T-cell (primary cell): ENCODE measurements around the gene UBE2D2. TPM values are rescaled to one million over a fixed set of nuclear protein-coding genes. Genes with fewer than 3 reads are reported as not detected.
A peak's percentile ranks its signal among the peaks of the same experiment; 100 is the strongest.

Experiments used
- ATAC-seq, 4 experiments: fragments of 200-7000 bp in 3 of 4; fragments of 150-1000 bp in 1 of 4; cut with Tn5 transposase; replicated peaks in 1 of 4; 1 replicate in 3 of 4; 2 replicates in 1 of 4; pipeline ENCODE4 v1.10.0; 2021; ENCODE audit warnings: moderate library complexity in 3 of 4, mild to moderate bottlenecking in 2 of 4, moderate number of reproducible peaks in 1 of 4
- CTCF ChIA-PET, 2 donors: fragments of 300-600 bp; sonication (Branson Sonifier 250); formaldehyde crosslinking; loops; one replicate each; lab custom pipeline; 2022; ENCODE audit warnings: antibody characterized with exemption in 2 of 2; lab: Charles Lee
- POLR2A ChIA-PET, 2 donors: fragments of 300-600 bp; sonication (Branson Sonifier 250); formaldehyde crosslinking; loops; one replicate each; lab custom pipeline; 2022; ENCODE audit warnings: antibody characterized with exemption in 2 of 2; lab: Charles Lee
- DNase-seq, 35 experiments: peaks; one replicate each; pipeline versions ENCODE4 v3.0.0 to v3.0.0-alpha.2; 2013 to 2023
- H3K27ac ChIP-seq: one replicate; pipeline ENCODE4 v1.5.1; 2013; ENCODE audit warnings: low read length
- H3K27me3 ChIP-seq, 2 experiments: replicated peaks in 1 of 2; 1 replicate in 1 of 2; 2 replicates in 1 of 2; pipeline versions ENCODE4 v1.6.1 to v1.7.0; 2013; ENCODE audit warnings: low read length in 1 of 2, mixed read lengths in 1 of 2; ENCODE audit not compliant: control insufficient read depth in 2 of 2, insufficient read depth in 2 of 2; ENCODE audit errors: extremely low read depth in 1 of 2
- H3K36me3 ChIP-seq, 2 donors: 1 replicate in 1 of 2; 2 replicates in 1 of 2; pipeline versions ENCODE4 v1.6.1 to v1.7.0; 2013; ENCODE audit warnings: low read length in 1 of 2; ENCODE audit not compliant: control insufficient read depth in 2 of 2, insufficient read depth in 1 of 2; ENCODE audit errors: extremely low read depth in 1 of 2
- H3K4me1 ChIP-seq, 2 experiments: 1 replicate in 1 of 2; 2 replicates in 1 of 2; pipeline versions ENCODE4 v1.6.1 to v1.7.0; 2013; ENCODE audit warnings: low read length in 2 of 2, mixed read lengths in 1 of 2; ENCODE audit not compliant: insufficient read depth in 2 of 2, control insufficient read depth in 1 of 2; ENCODE audit errors: extremely low read depth in 1 of 2
- H3K4me3 ChIP-seq, 2 donors: 1 replicate in 1 of 2; 2 replicates in 1 of 2; pipeline versions ENCODE4 v1.5.1 to v1.7.0; 2013; ENCODE audit warnings: mild to moderate bottlenecking in 2 of 2, low read length in 1 of 2, moderate library complexity in 1 of 2; ENCODE audit not compliant: control insufficient read depth in 1 of 2; ENCODE audit errors: extremely low read depth in 1 of 2
- H3K9me3 ChIP-seq: 2 replicates; pipeline ENCODE4 v1.7.0; 2013
- H3K27ac Mint-ChIP-seq, 2 donors: one replicate each; pipeline ENCODE4 v1.8.0; 2020 to 2021; ENCODE audit warnings: mild to moderate bottlenecking in 2 of 2, mixed read lengths in 2 of 2
- H3K27me3 Mint-ChIP-seq, 2 donors: one replicate each; pipeline ENCODE4 v1.8.0; 2021 to 2022; ENCODE audit warnings: mixed read lengths in 2 of 2
- H3K36me3 Mint-ChIP-seq: one replicate; pipeline ENCODE4 v1.8.0; 2021; ENCODE audit warnings: mixed read lengths
- H3K4me1 Mint-ChIP-seq, 3 donors: one replicate each; pipeline ENCODE4 v1.8.0; 2020 to 2022; ENCODE audit warnings: mixed read lengths in 3 of 3, mild to moderate bottlenecking in 1 of 3
- H3K4me3 Mint-ChIP-seq, 3 donors: one replicate each; pipeline ENCODE4 v1.8.0; 2020 to 2022; ENCODE audit warnings: mild to moderate bottlenecking in 3 of 3, mixed read lengths in 3 of 3, moderate library complexity in 3 of 3
- H3K9me3 Mint-ChIP-seq, 3 donors: one replicate each; pipeline ENCODE4 v1.8.0; 2020 to 2022; ENCODE audit warnings: mixed read lengths in 3 of 3
- WGBS: methylation state at CpG from one replicate; pipeline ENCODE4 v1.1.5; 2013; ENCODE audit warnings: missing lambda C conversion rate; ENCODE audit not compliant: insufficient coverage; 5-methylcytosine and 5-hydroxymethylcytosine counted together
- total RNA-seq, 35 experiments: library from RNA in 6 of 35; stranded (reverse) in 6 of 35; fragments of 120-200 nt in 1 of 35; gene quantifications; one replicate each; pipeline versions ENCODE4 v1.2.1 to v1.2.4 and lab custom pipeline; 2013 to 2026

UBE2D2 gene
- total RNA-seq, 5 donors from 2014 or later (not counting 1 experiment from before 2014, with no cell fraction given) = 138 to 176 (median 152) TPM

DNA sequence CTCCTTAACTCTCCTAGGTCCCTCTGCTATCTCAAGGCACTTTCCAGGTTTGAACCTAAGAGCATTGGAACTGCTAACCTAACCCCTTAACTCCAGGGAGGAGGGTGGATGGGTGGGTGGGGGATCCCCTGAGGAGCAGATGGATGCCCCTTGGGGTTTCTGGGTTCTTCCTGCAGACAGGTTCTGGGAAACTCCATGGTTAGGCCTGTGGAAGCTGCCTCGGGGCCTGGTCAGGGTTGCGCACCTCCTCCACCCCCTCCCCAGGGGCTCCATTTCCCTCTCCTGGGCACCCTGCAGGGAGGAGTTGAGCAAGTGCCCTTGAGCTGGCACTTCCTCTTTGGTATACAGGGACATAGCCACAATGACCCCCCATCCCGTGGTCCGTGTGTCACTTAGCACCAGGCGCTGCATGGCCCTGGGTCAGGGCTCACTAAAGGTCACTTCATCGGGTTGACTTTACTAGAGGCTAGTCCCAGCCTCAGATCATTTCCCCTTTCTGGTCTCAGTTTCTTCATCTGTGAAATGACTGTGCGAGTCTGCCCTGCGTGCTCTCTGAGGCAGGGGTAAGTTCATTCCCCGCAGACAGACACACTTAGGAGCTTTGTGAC is 103.1 kb downstream of the UBE2D2 start:
- peak in 1 of 35 experiments; percentile 52 for DNase-seq
- H3K9me3 Mint-ChIP-seq = no peaks in the 10 kb centered on the region
- H3K36me3 Mint-ChIP-seq = no peaks in the 10 kb centered on the region
- Histone ChIP-seq H3K4me1 (peaks cover 9 to 42% of the 10 kb centered on the region in 2 experiments), H3K27me3 (peaks cover 0 to 9% of the 10 kb centered on the region in 2 experiments), H3K9me3 (no peaks in the 10 kb centered on the region), H3K36me3 (no peaks in the 10 kb centered on the region), H3K27ac (no peak overlapping the region), H3K4me3 (no peak overlapping the region)
- ATAC-seq = no peak
- H3K4me1 Mint-ChIP-seq = peaks cover 10 to 37% (median 26%) of the 10 kb centered on the region in 3 donors
- no peak overlapping the region for H3K4me3 Mint-ChIP-seq
- 50% methylated on average over 6 of the region's 9 CpGs for WGBS
- H3K27me3 Mint-ChIP-seq = no peaks in the 10 kb centered on the region
- ChIA-PET CTCF (no interaction called here), POLR2A (no interaction called here)
- no peak overlapping the region for H3K27ac Mint-ChIP-seq

DNA sequence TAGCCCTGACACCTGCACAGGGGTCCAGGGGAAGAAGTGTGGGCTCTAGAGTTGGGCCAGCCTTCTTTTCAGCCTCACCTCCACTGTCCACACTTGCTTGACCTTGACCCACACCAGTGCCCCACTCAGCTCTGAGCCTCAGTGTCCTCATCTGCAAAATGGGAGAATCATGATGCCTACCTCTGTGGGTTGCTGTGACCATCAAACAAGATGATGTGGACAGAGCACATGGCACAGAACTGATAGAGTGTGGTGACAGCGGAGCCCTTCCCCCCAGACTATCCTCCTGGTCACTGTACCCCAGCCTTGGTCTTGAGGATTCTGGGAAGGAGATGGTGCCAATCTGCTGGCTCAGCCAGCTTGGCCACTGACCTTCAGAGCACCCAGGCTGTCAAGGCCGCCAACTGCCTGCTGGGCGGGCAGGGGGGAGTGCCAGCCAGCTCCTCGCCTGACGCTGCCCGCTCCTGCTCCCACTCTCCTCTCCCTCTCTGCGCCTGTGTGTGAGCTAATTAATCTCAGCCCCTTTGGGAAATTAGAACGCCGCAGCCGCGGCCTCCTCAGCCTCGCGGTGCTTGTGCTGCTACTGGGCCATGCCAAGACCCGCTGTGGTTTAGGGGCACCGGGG is 103.7 kb downstream of the UBE2D2 start:
- WGBS = 95% methylated on average over 10 of the region's 15 CpGs
- Mint-ChIP-seq H3K27ac (no peak overlapping the region), H3K36me3 (no peaks in the 10 kb centered on the region), H3K4me3 (no peak overlapping the region), H3K4me1 (peaks cover 16 to 42% (median 31%) of the 10 kb centered on the region in 3 donors), H3K9me3 (no peaks in the 10 kb centered on the region), H3K27me3 (peaks cover 0 to 3% of the 10 kb centered on the region in 2 donors)
- no peak for DNase-seq
- no peak for ATAC-seq
- Histone ChIP-seq H3K9me3 (no peaks in the 10 kb centered on the region), H3K4me3 (no peak overlapping the region), H3K4me1 (peaks cover 14 to 48% of the 10 kb centered on the region in 2 experiments), H3K27me3 (peaks cover 0 to 15% of the 10 kb centered on the region in 2 experiments), H3K27ac (no peak overlapping the region), H3K36me3 (no peaks in the 10 kb centered on the region)
- ChIA-PET POLR2A (no interaction called here), CTCF (no interaction called here)

GRCh38 chr5:139665626-139666025 is 104.5 kb downstream of the UBE2D2 start:
- ATAC-seq (no peak), DNase-seq (no peak)
- H3K4me3 ChIP-seq = no peak overlapping the region
- peaks cover 17 to 50% of the 10 kb centered on the region in 2 experiments for H3K4me1 ChIP-seq
- no peak overlapping the region for H3K4me3 Mint-ChIP-seq
- no peaks in the 10 kb centered on the region for H3K36me3 ChIP-seq
- no peak overlapping the region for H3K27ac ChIP-seq
- POLR2A ChIA-PET = no interaction called here
- 96% methylated on average over 11 of the region's 11 CpGs for WGBS
- H3K9me3 ChIP-seq = no peaks in the 10 kb centered on the region
- no peaks in the 10 kb centered on the region for H3K9me3 Mint-ChIP-seq
- CTCF ChIA-PET = no interaction called here
- H3K27me3 Mint-ChIP-seq = peaks cover 0 to 3% of the 10 kb centered on the region in 2 donors
- no peaks in the 10 kb centered on the region for H3K36me3 Mint-ChIP-seq
- no peak overlapping the region for H3K27ac Mint-ChIP-seq
- H3K4me1 Mint-ChIP-seq = peaks cover 23 to 49% (median 37%) of the 10 kb centered on the region in 3 donors
- H3K27me3 ChIP-seq = peaks cover 0 to 21% of the 10 kb centered on the region in 2 experiments

- peak overlapping the region; percentile 13 to 79 (median 45) for H3K4me3 Mint-ChIP-seq
- WGBS = 93% methylated on average over 6 of the region's 7 CpGs
Observed at GRCh38 chr5:139666551-139666950, 105.4 kb downstream of the UBE2D2 start.

DNA sequence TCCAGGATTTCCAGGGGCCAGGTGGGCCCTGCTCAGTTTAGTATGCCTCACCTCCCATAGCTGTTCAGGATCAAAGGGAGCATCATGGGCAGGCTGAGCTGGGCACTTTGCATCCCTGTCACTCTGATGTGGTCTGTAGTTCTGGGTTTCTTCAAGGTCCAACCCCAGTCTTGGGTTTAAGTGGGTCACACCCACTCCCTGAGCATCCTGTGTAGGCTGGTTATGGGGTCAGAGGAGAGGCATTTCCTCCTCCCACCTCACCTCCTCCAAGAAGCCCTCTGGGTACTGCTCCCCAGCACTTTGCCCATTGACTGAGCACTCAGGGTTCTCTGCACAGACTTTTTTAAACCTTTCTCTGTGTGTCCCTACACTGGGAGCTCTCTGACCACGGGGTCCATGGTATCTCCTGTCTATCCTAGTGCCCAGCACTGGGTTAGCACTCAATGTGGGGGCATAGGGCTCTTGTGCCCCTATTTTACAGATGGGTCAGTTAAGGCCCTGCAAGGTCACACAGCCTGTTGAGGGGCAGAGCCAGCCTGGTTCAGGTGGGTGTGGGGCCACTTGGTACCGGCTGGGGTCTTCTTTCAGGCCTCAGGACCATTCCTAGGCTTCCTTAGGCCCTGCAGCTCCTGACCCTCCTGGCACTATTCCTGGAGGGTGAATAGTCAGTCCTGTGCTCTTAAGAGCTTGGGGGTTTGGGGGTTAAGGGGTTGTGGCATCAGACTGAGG is 106.0 kb downstream of the UBE2D2 start:
- POLR2A ChIA-PET = interaction anchor here in 1 of 2 donors (0.5 kb wide), 2 partner anchors 20 to 93 kb away, joined by 3 to 6 read pairs; no protein-coding TSS in a partner anchor
- Histone ChIP-seq H3K27me3 (peaks cover 0 to 25% of the 10 kb centered on the region in 2 experiments), H3K9me3 (no peaks in the 10 kb centered on the region), H3K4me3 (peak overlapping the region; percentile 59 to 70), H3K27ac (peak overlapping the region; percentile 57), H3K36me3 (no peaks in the 10 kb centered on the region), H3K4me1 (peaks cover 22 to 62% of the 10 kb centered on the region in 2 experiments)
- Mint-ChIP-seq H3K36me3 (no peaks in the 10 kb centered on the region), H3K4me1 (peaks cover 26 to 51% (median 42%) of the 10 kb centered on the region in 3 donors), H3K4me3 (peak overlapping the region; percentile 60 to 79 (median 73)), H3K9me3 (no peaks in the 10 kb centered on the region), H3K27me3 (peaks cover 0 to 3% of the 10 kb centered on the region in 2 donors), H3K27ac (peak overlapping the region in 1 of 2 donors; percentile 71)
- CTCF ChIA-PET = interaction anchor here (0.6 to 1.1 kb wide), 4 partner anchors 31 to 56 kb away, joined by 3 read pairs; no protein-coding TSS in a partner anchor
- 71% methylated on average over 1 of the region's 2 CpGs for WGBS
- DNase-seq (peak in 1 of 35 experiments; percentile 37), ATAC-seq (peak in 2 of 4 experiments; percentile 25 to 35)

More at GRCh38 chr5:139666551-139666950, 105.4 kb downstream of the UBE2D2 start:
- Histone ChIP-seq H3K27ac (peak overlapping the region; percentile 57), H3K27me3 (peaks cover 0 to 25% of the 10 kb centered on the region in 2 experiments), H3K4me3 (no peak overlapping the region), H3K9me3 (no peaks in the 10 kb centered on the region), H3K4me1 (peaks cover 22 to 59% of the 10 kb centered on the region in 2 experiments), H3K36me3 (no peaks in the 10 kb centered on the region)
- CTCF ChIA-PET = no interaction called here
- H3K27ac Mint-ChIP-seq = peak overlapping the region; percentile 44 to 49
- no peak for ATAC-seq
- H3K4me1 Mint-ChIP-seq = peaks cover 26 to 49% (median 40%) of the 10 kb centered on the region in 3 donors
- DNase-seq = no peak
- peaks cover 0 to 3% of the 10 kb centered on the region in 2 donors for H3K27me3 Mint-ChIP-seq
- no peaks in the 10 kb centered on the region for H3K36me3 Mint-ChIP-seq
- no peaks in the 10 kb centered on the region for H3K9me3 Mint-ChIP-seq
- POLR2A ChIA-PET = no interaction called here

GRCh38 chr5:139667730-139668063 is 106.6 kb downstream of the UBE2D2 start:
- Histone ChIP-seq H3K27ac (peak overlapping the region; percentile 57), H3K4me3 (peak overlapping the region; percentile 59 to 70), H3K4me1 (peaks cover 22 to 64% of the 10 kb centered on the region in 2 experiments), H3K27me3 (peaks cover 0 to 25% of the 10 kb centered on the region in 2 experiments), H3K36me3 (no peaks in the 10 kb centered on the region), H3K9me3 (no peaks in the 10 kb centered on the region)
- CTCF ChIA-PET = interaction anchor here (0.6 to 1.1 kb wide), 4 partner anchors 32 to 56 kb away, joined by 3 read pairs; no protein-coding TSS in a partner anchor
- no peak for ATAC-seq
- no peak for DNase-seq
- no CpG with 5 or more reads among the region's 5 CpGs for WGBS
- Mint-ChIP-seq H3K4me1 (peaks cover 26 to 53% (median 42%) of the 10 kb centered on the region in 3 donors), H3K36me3 (no peaks in the 10 kb centered on the region), H3K4me3 (peak overlapping the region; percentile 60 to 79 (median 73)), H3K27ac (peak overlapping the region in 1 of 2 donors; percentile 71), H3K27me3 (peaks cover 0 to 3% of the 10 kb centered on the region in 2 donors), H3K9me3 (no peaks in the 10 kb centered on the region)
- POLR2A ChIA-PET = interaction anchor here in 1 of 2 donors (0.5 kb wide), 1 partner anchor 20 kb away, joined by 6 read pairs; no protein-coding TSS in a partner anchor
